Kidney glomerular epithelial cell (primary cell): Measurements from ENCODE around the gene SPNS1.
"Not testable (repeated sequence)": the region's sequence is repeated elsewhere in the genome, so short reads cannot be mapped to it uniquely, and the experiment has no call there.

Experiments used
- DNase-seq: peaks from one replicate; lab custom pipeline; 2025; lab: John Stamatoyannopoulos, UW

The SPNS1 gene

GRCh38 chr16:28958216-28958615 is 16.4 kb upstream of the SPNS1 start:
- no peak for DNase-seq

GRCh38 chr16:28958836-28959235 is 15.7 kb upstream of the SPNS1 start:
- DNase-seq, result no peak

- no peak for DNase-seq
Observed at GRCh38 chr16:28964072-28964471, 10.5 kb upstream of the SPNS1 start.

GRCh38 chr16:28964496-28964895 is 10.1 kb upstream of the SPNS1 start:
- no peak for DNase-seq

- DNase-seq, result no peak
Observed at GRCh38 chr16:28967156-28967555, 7.4 kb upstream of the SPNS1 start.

- DNase-seq, result not testable (repeated sequence)
Observed at GRCh38 chr16:28969696-28970095, 4.9 kb upstream of the SPNS1 start.

- peak; percentile 67 for DNase-seq
Observed at GRCh38 chr16:28974007-28974436, 556 bp upstream of the SPNS1 start.

GRCh38 chr16:28975158-28975599 is 601 bp downstream of the SPNS1 start:
- DNase-seq, result no peak

GRCh38 chr16:28977703-28978662 is 3.4 kb downstream of the SPNS1 start:
- DNase-seq, result peak; percentile 0

- DNase-seq, result not testable (repeated sequence)
Observed at GRCh38 chr16:28980330-28980729, 5.8 kb downstream of the SPNS1 start.

GRCh38 chr16:28980929-28981328 is 6.4 kb downstream of the SPNS1 start:
- no peak for DNase-seq

- no peak for DNase-seq
Observed at GRCh38 chr16:28981517-28981916, 6.9 kb downstream of the SPNS1 start.

GRCh38 chr16:28982418-28982817 is 7.8 kb downstream of the SPNS1 start:
- DNase-seq, result no peak

GRCh38 chr16:28982949-28983348 is 8.4 kb downstream of the SPNS1 start:
- no peak for DNase-seq

GRCh38 chr16:28983644-28984043 is 9.1 kb downstream of the SPNS1 start:
- DNase-seq, result no peak

- no peak for DNase-seq
Observed at GRCh38 chr16:28984091-28984490, 9.5 kb downstream of the SPNS1 start.

GRCh38 chr16:28984619-28985135 is 10.1 kb downstream of the SPNS1 start, which contains the start of gene LAT:
Gene LAT (plus strand): TSS chr16:28985052. CDS start chr16:28985418, 366 bp downstream.
- no peak for DNase-seq

GRCh38 chr16:28985211-28986041 is 10.8 kb downstream of the SPNS1 start:
- no peak for DNase-seq

- no peak for DNase-seq
Observed at GRCh38 chr16:28986046-28986445, 11.5 kb downstream of the SPNS1 start.

- DNase-seq, result no peak
Observed at GRCh38 chr16:28986492-28986891, 11.9 kb downstream of the SPNS1 start.

GRCh38 chr16:28987170-28987853 is 12.7 kb downstream of the SPNS1 start:
- DNase-seq, result no peak

GRCh38 chr16:28989363-28989762 is 14.8 kb downstream of the SPNS1 start:
- no peak for DNase-seq
